ENCODE data around the gene RPS19BP1.
A peak's percentile ranks its signal among the peaks of the same experiment; 100 is the strongest.

RPS19BP1 gene

GRCh38 chr22:39530116-39530515 lies 2.4 kb downstream of the RPS19BP1 start:
- H3K9ac ChIP-seq (ENCODE audit: low read length), result peak overlapping the region; percentile 44
- H2BK12ac ChIP-seq (ENCODE audit: low read length in 2 of 2), result no peak overlapping the region
- no peak overlapping the region for H3K4me3 ChIP-seq (ENCODE audit: insufficient read depth in 1 of 2, low read depth in 1 of 2, low read length in 2 of 2)
- peaks cover 17% of the 10 kb centered on the region for H3K79me1 ChIP-seq (replicated peaks; ENCODE audit: low read length, poor library complexity, severe bottlenecking)
- H3K27ac ChIP-seq (ENCODE audit: low read length, poor library complexity, severe bottlenecking), result no peak overlapping the region
- peaks cover 39 to 44% of the 10 kb centered on the region in 2 experiments for H3K36me3 ChIP-seq (ENCODE audit: control insufficient read depth in 1 of 2, insufficient read depth in 2 of 2, low read depth in 1 of 2, low read length in 2 of 2)
- no peak overlapping the region for H3K14ac ChIP-seq (ENCODE audit: low read length in 2 of 2)
- H3K23ac ChIP-seq (ENCODE audit: low read length in 2 of 2), result no peak overlapping the region
- no peak overlapping the region for H3K18ac ChIP-seq (ENCODE audit: low read depth in 1 of 2, low read length in 2 of 2)
- H4K8ac ChIP-seq (ENCODE audit: low read length), result no peak overlapping the region
- no peak overlapping the region for H3K4ac ChIP-seq (ENCODE audit: low read depth in 1 of 2, low read length in 2 of 2)
- no peak overlapping the region for H2AK5ac ChIP-seq (ENCODE audit: low read length, severe bottlenecking)
- no peaks in the 10 kb centered on the region for H3K27me3 ChIP-seq (ENCODE audit: control insufficient read depth in 1 of 2, insufficient read depth in 1 of 2, low read length in 2 of 2)
- H2BK5ac ChIP-seq (ENCODE audit: low read depth, low read length, poor library complexity, severe bottlenecking), result no peak overlapping the region
- H3K9me3 ChIP-seq (ENCODE audit: control insufficient read depth, low read length), result no peaks in the 10 kb centered on the region
- no peak overlapping the region for H2AFZ ChIP-seq (ENCODE audit: low read depth, low read length)
- no peak overlapping the region for H3K4me2 ChIP-seq (ENCODE audit: low read length, poor library complexity, severe bottlenecking)
- no peak overlapping the region for H2BK15ac ChIP-seq (ENCODE audit: low read depth, poor library complexity, severe bottlenecking)
- H3K4me1 ChIP-seq (ENCODE audit: control insufficient read depth, insufficient read depth, low read depth, low read length), result peaks cover 44% of the 10 kb centered on the region
- H2BK120ac ChIP-seq (ENCODE audit: low read depth, low read length), result no peak overlapping the region
- DNase-seq, result no peak
- no peak overlapping the region for H4K91ac ChIP-seq (ENCODE audit: low read length)
- WGBS, result 95% methylated on average over 6 of the region's 6 CpGs

- Histone ChIP-seq H3K27me3 (ENCODE audit: control insufficient read depth in 1 of 2, insufficient read depth in 1 of 2, low read length in 2 of 2) (no peaks in the 10 kb centered on the region), H3K18ac (ENCODE audit: low read depth in 1 of 2, low read length in 2 of 2) (no peak overlapping the region), H3K36me3 (ENCODE audit: control insufficient read depth in 1 of 2, insufficient read depth in 2 of 2, low read depth in 1 of 2, low read length in 2 of 2) (peaks cover 45 to 50% of the 10 kb centered on the region in 2 experiments), H2AK5ac (ENCODE audit: low read length, severe bottlenecking) (peak overlapping the region; percentile 77), H2BK12ac (ENCODE audit: low read length in 2 of 2) (no peak overlapping the region), H2BK15ac (ENCODE audit: low read depth, poor library complexity, severe bottlenecking) (no peak overlapping the region), H3K14ac (ENCODE audit: low read length in 2 of 2) (no peak overlapping the region), H3K23ac (ENCODE audit: low read length in 2 of 2) (no peak overlapping the region), H3K4ac (ENCODE audit: low read depth in 1 of 2, low read length in 2 of 2) (no peak overlapping the region), H3K9me3 (ENCODE audit: control insufficient read depth, low read length) (no peaks in the 10 kb centered on the region), H2BK5ac (ENCODE audit: low read depth, low read length, poor library complexity, severe bottlenecking) (no peak overlapping the region), H3K9ac (ENCODE audit: low read length) (peak overlapping the region; percentile 44), H3K4me2 (ENCODE audit: low read length, poor library complexity, severe bottlenecking) (no peak overlapping the region), H3K79me1 (replicated peaks; ENCODE audit: low read length, poor library complexity, severe bottlenecking) (peaks cover 18% of the 10 kb centered on the region), H3K27ac (ENCODE audit: low read length, poor library complexity, severe bottlenecking) (peak overlapping the region; percentile 19), H4K91ac (ENCODE audit: low read length) (no peak overlapping the region), H3K4me3 (ENCODE audit: insufficient read depth in 1 of 2, low read depth in 1 of 2, low read length in 2 of 2) (no peak overlapping the region), H2BK120ac (ENCODE audit: low read depth, low read length) (no peak overlapping the region), H2AFZ (ENCODE audit: low read depth, low read length) (no peak overlapping the region), H3K4me1 (ENCODE audit: control insufficient read depth, insufficient read depth, low read depth, low read length) (peaks cover 43% of the 10 kb centered on the region), H4K8ac (ENCODE audit: low read length) (peak overlapping the region; percentile 45)
- DNase-seq, result no peak
- WGBS, result 70% methylated on average over 17 of the region's 17 CpGs
These were observed 3.1 kb downstream of the RPS19BP1 start for GRCh38 chr22:39529487-39529851.

- H2AFZ ChIP-seq (ENCODE audit: low read depth, low read length), result no peak overlapping the region
- no peaks in the 10 kb centered on the region for H3K9me3 ChIP-seq (ENCODE audit: control insufficient read depth, low read length)
- H3K36me3 ChIP-seq (ENCODE audit: control insufficient read depth in 1 of 2, insufficient read depth in 2 of 2, low read depth in 1 of 2, low read length in 2 of 2), result peaks cover 51 to 56% of the 10 kb centered on the region in 2 experiments
- no peak overlapping the region for H4K91ac ChIP-seq (ENCODE audit: low read length)
- no peak overlapping the region for H2BK15ac ChIP-seq (ENCODE audit: low read depth, poor library complexity, severe bottlenecking)
- no peak overlapping the region for H2BK12ac ChIP-seq (ENCODE audit: low read length in 2 of 2)
- H3K27me3 ChIP-seq (ENCODE audit: control insufficient read depth in 1 of 2, insufficient read depth in 1 of 2, low read length in 2 of 2), result no peaks in the 10 kb centered on the region
- DNase-seq, result peak; percentile 90
- H3K4me1 ChIP-seq (ENCODE audit: control insufficient read depth, insufficient read depth, low read depth, low read length), result peaks cover 47% of the 10 kb centered on the region
- WGBS, result 43% methylated on average over 32 of the region's 32 CpGs
- H3K23ac ChIP-seq (ENCODE audit: low read length in 2 of 2), result no peak overlapping the region
- H3K4ac ChIP-seq (ENCODE audit: low read depth in 1 of 2, low read length in 2 of 2), result no peak overlapping the region
- peak overlapping the region in 1 of 2 experiments; percentile 43 for H3K4me3 ChIP-seq (ENCODE audit: insufficient read depth in 1 of 2, low read depth in 1 of 2, low read length in 2 of 2)
- peak overlapping the region; percentile 19 for H3K27ac ChIP-seq (ENCODE audit: low read length, poor library complexity, severe bottlenecking)
- no peak overlapping the region for H3K14ac ChIP-seq (ENCODE audit: low read length in 2 of 2)
- H3K18ac ChIP-seq (ENCODE audit: low read depth in 1 of 2, low read length in 2 of 2), result no peak overlapping the region
- peak overlapping the region; percentile 44 for H3K9ac ChIP-seq (ENCODE audit: low read length)
- H3K4me2 ChIP-seq (ENCODE audit: low read length, poor library complexity, severe bottlenecking), result peak overlapping the region; percentile 11
- no peak overlapping the region for H4K8ac ChIP-seq (ENCODE audit: low read length)
- peaks cover 18% of the 10 kb centered on the region for H3K79me1 ChIP-seq (replicated peaks; ENCODE audit: low read length, poor library complexity, severe bottlenecking)
- no peak overlapping the region for H2BK120ac ChIP-seq (ENCODE audit: low read depth, low read length)
- H2AK5ac ChIP-seq (ENCODE audit: low read length, severe bottlenecking), result no peak overlapping the region
- no peak overlapping the region for H2BK5ac ChIP-seq (ENCODE audit: low read depth, low read length, poor library complexity, severe bottlenecking)
These were observed 3.7 kb downstream of the RPS19BP1 start for GRCh38 chr22:39528681-39529486.

- no peak overlapping the region for H3K23ac ChIP-seq (ENCODE audit: low read length in 2 of 2)
- peaks cover 51% of the 10 kb centered on the region for H3K4me1 ChIP-seq (ENCODE audit: control insufficient read depth, insufficient read depth, low read depth, low read length)
- H4K91ac ChIP-seq (ENCODE audit: low read length), result no peak overlapping the region
- no peak overlapping the region for H2BK120ac ChIP-seq (ENCODE audit: low read depth, low read length)
- no peak overlapping the region for H3K14ac ChIP-seq (ENCODE audit: low read length in 2 of 2)
- H3K18ac ChIP-seq (ENCODE audit: low read depth in 1 of 2, low read length in 2 of 2), result no peak overlapping the region
- no peak overlapping the region for H2BK15ac ChIP-seq (ENCODE audit: low read depth, poor library complexity, severe bottlenecking)
- no peak overlapping the region for H2BK12ac ChIP-seq (ENCODE audit: low read length in 2 of 2)
- 63% methylated on average over 11 of the region's 12 CpGs for WGBS
- H2BK5ac ChIP-seq (ENCODE audit: low read depth, low read length, poor library complexity, severe bottlenecking), result no peak overlapping the region
- no peak overlapping the region for H3K4me3 ChIP-seq (ENCODE audit: insufficient read depth in 1 of 2, low read depth in 1 of 2, low read length in 2 of 2)
- no peaks in the 10 kb centered on the region for H3K9me3 ChIP-seq (ENCODE audit: control insufficient read depth, low read length)
- peaks cover 54 to 60% of the 10 kb centered on the region in 2 experiments for H3K36me3 ChIP-seq (ENCODE audit: control insufficient read depth in 1 of 2, insufficient read depth in 2 of 2, low read depth in 1 of 2, low read length in 2 of 2)
- H2AK5ac ChIP-seq (ENCODE audit: low read length, severe bottlenecking), result no peak overlapping the region
- H2AFZ ChIP-seq (ENCODE audit: low read depth, low read length), result no peak overlapping the region
- H3K9ac ChIP-seq (ENCODE audit: low read length), result peak overlapping the region; percentile 41
- H3K27me3 ChIP-seq (ENCODE audit: control insufficient read depth in 1 of 2, insufficient read depth in 1 of 2, low read length in 2 of 2), result no peaks in the 10 kb centered on the region
- no peak overlapping the region for H3K4ac ChIP-seq (ENCODE audit: low read depth in 1 of 2, low read length in 2 of 2)
- peak overlapping the region; percentile 14 for H3K27ac ChIP-seq (ENCODE audit: low read length, poor library complexity, severe bottlenecking)
- peaks cover 18% of the 10 kb centered on the region for H3K79me1 ChIP-seq (replicated peaks; ENCODE audit: low read length, poor library complexity, severe bottlenecking)
- H3K4me2 ChIP-seq (ENCODE audit: low read length, poor library complexity, severe bottlenecking), result no peak overlapping the region
- DNase-seq, result peak; percentile 43
- no peak overlapping the region for H4K8ac ChIP-seq (ENCODE audit: low read length)
These were observed 4.4 kb downstream of the RPS19BP1 start for GRCh38 chr22:39528080-39528661.

Measured in mesenchymal stem cell (in vitro differentiated cells and primary cell).